ENCODE measurements around the gene ZFHX2.
A peak's percentile ranks its signal among the peaks of the same experiment; 100 is the strongest.
"Not testable (repeated sequence)": the region's sequence is repeated elsewhere in the genome, so short reads cannot be mapped to it uniquely, and the experiment has no call there.

The ZFHX2 gene

GRCh38 chr14:23539248-23540140 lies 12.1 kb downstream of the ZFHX2 start:
- peak in 1 of 2 donors; percentile 33 for ATAC-seq

GRCh38 chr14:23538785-23539184 lies 12.8 kb downstream of the ZFHX2 start:
- ATAC-seq = no peak

GRCh38 chr14:23538050-23538718 lies 13.4 kb downstream of the ZFHX2 start:
- ATAC-seq = no peak

- ATAC-seq = no peak
Observed at GRCh38 chr14:23537351-23538049, 14.1 kb downstream of the ZFHX2 start.

GRCh38 chr14:23536906-23537305 lies 14.7 kb downstream of the ZFHX2 start:
- ATAC-seq = not testable (repeated sequence)

GRCh38 chr14:23536494-23536893 lies 15.1 kb downstream of the ZFHX2 start:
- no peak for ATAC-seq

GRCh38 chr14:23535943-23536342 lies 15.6 kb downstream of the ZFHX2 start:
- ATAC-seq = no peak

- no peak for ATAC-seq
Observed at GRCh38 chr14:23533652-23534435, 17.7 kb downstream of the ZFHX2 start.

- no peak for ATAC-seq
Observed at GRCh38 chr14:23532658-23533057, 18.9 kb downstream of the ZFHX2 start.

GRCh38 chr14:23531391-23531790 lies 20.2 kb downstream of the ZFHX2 start:
- ATAC-seq = no peak

- ATAC-seq = no peak
Observed at GRCh38 chr14:23530375-23531055, 21.1 kb downstream of the ZFHX2 start.

- no peak for ATAC-seq
Observed at GRCh38 chr14:23529016-23529415, 22.5 kb downstream of the ZFHX2 start.

GRCh38 chr14:23528555-23528954 lies 23.0 kb downstream of the ZFHX2 start:
- ATAC-seq = no peak

- ATAC-seq = no peak
Observed at GRCh38 chr14:23525611-23526010, 26.0 kb downstream of the ZFHX2 start.

GRCh38 chr14:23524954-23525353 lies 26.6 kb downstream of the ZFHX2 start:
- no peak for ATAC-seq

GRCh38 chr14:23523229-23524016 lies 28.1 kb downstream of the ZFHX2 start:
- ATAC-seq = no peak

- no peak for ATAC-seq
Observed at GRCh38 chr14:23522643-23523198, 28.8 kb downstream of the ZFHX2 start.

GRCh38 chr14:23521785-23522640 lies 29.6 kb downstream of the ZFHX2 start:
- ATAC-seq = no peak

- ATAC-seq = no peak
Observed at GRCh38 chr14:23520899-23521533, 30.5 kb downstream of the ZFHX2 start.
